ENCODE data around the gene ELAPOR1. TPM values are rescaled to one million over a fixed set of nuclear protein-coding genes. Genes with fewer than 3 reads are reported as not detected.

ELAPOR1 gene
- total and polyA plus RNA-seq, 2 donors (not counting 3 experiments of a cell fraction or from before 2014, with no cell fraction given) = 1.0 to 1.1 TPM

DNA sequence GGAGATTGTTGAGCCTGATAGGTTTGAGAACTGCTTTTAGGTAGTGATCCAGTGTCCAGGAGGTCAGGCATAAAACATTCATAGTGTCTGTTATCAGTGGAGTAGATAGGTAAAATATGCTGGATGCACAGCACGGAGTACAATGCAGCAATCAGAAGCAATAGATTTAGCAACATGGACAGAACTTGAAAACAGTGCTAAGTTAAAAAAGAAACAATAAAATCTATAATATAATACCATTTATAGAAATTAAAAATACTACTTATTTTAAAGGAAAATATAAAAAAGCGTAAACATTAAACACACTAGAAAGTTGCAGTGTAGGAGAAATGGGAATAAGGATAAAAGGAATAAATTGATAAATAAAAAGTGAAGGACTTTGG lies 34.7 kb upstream of the ELAPOR1 start:
- no peaks in the 10 kb centered on the region for H4K20me1 ChIP-seq (replicated peaks; ENCODE audit: control insufficient read depth, extremely low read depth, insufficient read depth, low read length)
- H3K4me1 ChIP-seq (ENCODE audit: control insufficient read depth, extremely low read depth, insufficient read depth, low read length) = peaks cover 21% of the 10 kb centered on the region
- intact Hi-C loops (cut with micrococcal nuclease) = no loop called here
- DNase-seq (ENCODE audit: low read depth, low spot score) (no peak), FAIRE-seq (no peak)
- no peaks in the 10 kb centered on the region for H3K9me1 ChIP-seq (replicated peaks; ENCODE audit: control insufficient read depth, extremely low read depth, insufficient read depth, low read length)
- H2AFZ ChIP-seq (ENCODE audit: low read depth, low read length) = peak overlapping the region; percentile 68
- ChIA-PET POLR2A (interaction anchor here (1.3 kb wide), 1 partner anchor 37 kb away, joined by 3 read pairs; the partner anchor contains the start of gene WDR47), CTCF (interaction anchor here (1.1 to 1.3 kb wide), 3 partner anchors 10 to 52 kb away, joined by 3 to 7 read pairs (median 4); no protein-coding TSS in a partner anchor)
- no peaks in the 10 kb centered on the region for H3K36me3 ChIP-seq (ENCODE audit: control insufficient read depth in 2 of 2, extremely low read depth in 1 of 2, insufficient read depth in 2 of 2, low read length in 2 of 2)
- no TSS peak for BruUV-seq (replicated peaks)
- H3K79me2 ChIP-seq (ENCODE audit: control insufficient read depth, insufficient read depth, low read length) = peaks cover 14% of the 10 kb centered on the region
- no peaks in the 10 kb centered on the region for H3K9me3 ChIP-seq (replicated peaks; ENCODE audit: control insufficient read depth, insufficient read depth, low read length)
- no peaks in the 10 kb centered on the region for H3K27me3 ChIP-seq (ENCODE audit: control insufficient read depth in 2 of 2, insufficient read depth in 2 of 2, low read length in 2 of 2)
- dilution Hi-C loops (cut with MboI; ENCODE audit: extremely low pct_ligation_motif_present, low sequenced_read_pairs) = no loop called here
- H3K27ac ChIP-seq (ENCODE audit: insufficient read depth, low read depth, low read length) = peak overlapping the region; percentile 16
- H3K4me2 ChIP-seq (ENCODE audit: insufficient read depth, low read length) = no peak overlapping the region
- TF ChIP-seq FOS (IDR thresholded peaks at IDR 0.05; ENCODE audit: borderline replicate concordance, insufficient read depth, low read length) = no peak
- H3K4me3 ChIP-seq (replicated peaks in 1 of 3; ENCODE audit: insufficient read depth in 1 of 3, low read depth in 1 of 3, low read length in 3 of 3) = no peak overlapping the region
- no peak overlapping the region for H3K9ac ChIP-seq (replicated peaks; ENCODE audit: extremely low read depth, insufficient read depth, low read length)

GRCh38 chr1:109080441-109081082 lies 33.4 kb upstream of the ELAPOR1 start:
- Histone ChIP-seq H3K9me3 (replicated peaks; ENCODE audit: control insufficient read depth, insufficient read depth, low read length) (no peaks in the 10 kb centered on the region), H3K27ac (ENCODE audit: insufficient read depth, low read depth, low read length) (peak overlapping the region; percentile 67), H3K4me2 (ENCODE audit: insufficient read depth, low read length) (peak overlapping the region; percentile 47), H3K9me1 (replicated peaks; ENCODE audit: control insufficient read depth, extremely low read depth, insufficient read depth, low read length) (no peaks in the 10 kb centered on the region), H3K4me1 (ENCODE audit: control insufficient read depth, extremely low read depth, insufficient read depth, low read length) (peaks cover 14% of the 10 kb centered on the region), H3K4me3 (replicated peaks in 1 of 3; ENCODE audit: insufficient read depth in 1 of 3, low read depth in 1 of 3, low read length in 3 of 3) (no peak overlapping the region), H3K9ac (replicated peaks; ENCODE audit: extremely low read depth, insufficient read depth, low read length) (peak overlapping the region; percentile 62), H3K27me3 (ENCODE audit: control insufficient read depth in 2 of 2, insufficient read depth in 2 of 2, low read length in 2 of 2) (no peaks in the 10 kb centered on the region), H3K79me2 (ENCODE audit: control insufficient read depth, insufficient read depth, low read length) (peaks cover 2% of the 10 kb centered on the region), H4K20me1 (replicated peaks; ENCODE audit: control insufficient read depth, extremely low read depth, insufficient read depth, low read length) (no peaks in the 10 kb centered on the region), H3K36me3 (ENCODE audit: control insufficient read depth in 2 of 2, extremely low read depth in 1 of 2, insufficient read depth in 2 of 2, low read length in 2 of 2) (no peaks in the 10 kb centered on the region), H2AFZ (ENCODE audit: low read depth, low read length) (peak overlapping the region; percentile 88)
- FAIRE-seq (peak; percentile 47), DNase-seq (ENCODE audit: low read depth, low spot score) (no peak)
- intact Hi-C loops (cut with micrococcal nuclease) = loop anchor here (1.0 kb wide), 1 partner anchor 9 kb away; no protein-coding TSS in a partner anchor
- ChIA-PET CTCF (interaction anchor here (1.1 to 1.3 kb wide), 4 partner anchors 8 to 53 kb away, joined by 3 to 7 read pairs (median 4); a partner anchor contains a TSS), POLR2A (interaction anchor here (1.0 to 1.3 kb wide), 2 partner anchors 39 to 420 kb away, joined by 3 read pairs; partner anchors contain the start of genes HENMT1 and WDR47)
- dilution Hi-C loops (cut with MboI; ENCODE audit: extremely low pct_ligation_motif_present, low sequenced_read_pairs) = no loop called here
- no TSS peak for BruUV-seq (replicated peaks)
- TF ChIP-seq GATA2 (IDR thresholded peaks at IDR 0.05; ENCODE audit: insufficient read depth, insufficient read length, low read depth, low read length) = no peak
- TF ChIP-seq POLR2A (IDR thresholded peaks at IDR 0.05; ENCODE audit: low read depth, low read length) = no peak
- TF ChIP-seq MYC (IDR thresholded peaks at IDR 0.05; ENCODE audit: low read depth, low read length) = no peak
- no peak for TF ChIP-seq POLR2AphosphoS5 (IDR thresholded peaks at IDR 0.05; ENCODE audit: insufficient read depth, low read depth, low read length)
- no peak for TF ChIP-seq FOS (IDR thresholded peaks at IDR 0.05; ENCODE audit: borderline replicate concordance, insufficient read depth, low read length)
- TF ChIP-seq, protein P1, sequence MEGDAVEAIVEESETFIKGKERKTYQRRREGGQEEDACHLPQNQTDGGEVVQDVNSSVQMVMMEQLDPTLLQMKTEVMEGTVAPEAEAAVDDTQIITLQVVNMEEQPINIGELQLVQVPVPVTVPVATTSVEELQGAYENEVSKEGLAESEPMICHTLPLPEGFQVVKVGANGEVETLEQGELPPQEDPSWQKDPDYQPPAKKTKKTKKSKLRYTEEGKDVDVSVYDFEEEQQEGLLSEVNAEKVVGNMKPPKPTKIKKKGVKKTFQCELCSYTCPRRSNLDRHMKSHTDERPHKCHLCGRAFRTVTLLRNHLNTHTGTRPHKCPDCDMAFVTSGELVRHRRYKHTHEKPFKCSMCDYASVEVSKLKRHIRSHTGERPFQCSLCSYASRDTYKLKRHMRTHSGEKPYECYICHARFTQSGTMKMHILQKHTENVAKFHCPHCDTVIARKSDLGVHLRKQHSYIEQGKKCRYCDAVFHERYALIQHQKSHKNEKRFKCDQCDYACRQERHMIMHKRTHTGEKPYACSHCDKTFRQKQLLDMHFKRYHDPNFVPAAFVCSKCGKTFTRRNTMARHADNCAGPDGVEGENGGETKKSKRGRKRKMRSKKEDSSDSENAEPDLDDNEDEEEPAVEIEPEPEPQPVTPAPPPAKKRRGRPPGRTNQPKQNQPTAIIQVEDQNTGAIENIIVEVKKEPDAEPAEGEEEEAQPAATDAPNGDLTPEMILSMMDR (IDR thresholded peaks at IDR 0.05; ENCODE audit: extremely low read depth in 1 of 2, insufficient read depth in 1 of 2, low read depth in 1 of 2, low read length in 2 of 2) = no peak
- no peak for TF ChIP-seq JUN (IDR thresholded peaks at IDR 0.05; ENCODE audit: borderline replicate concordance, insufficient read depth, insufficient read length, low read depth)
- no peak for TF ChIP-seq MAX (IDR thresholded peaks at IDR 0.05; ENCODE audit: insufficient read depth, insufficient read length)
- no peak for TF ChIP-seq EZH2 (IDR thresholded peaks at IDR 0.05; ENCODE audit: borderline replicate concordance, low read depth, low read length, severe bottlenecking)
